GM21717 (cell line): ENCODE results near the gene ABCB8.
A peak's percentile ranks its signal among the peaks of the same experiment; 100 is the strongest.

Source experiments
- ATAC-seq: cut with Tn5 transposase; IDR thresholded peaks from one replicate; pipeline ENCODE4 v1.9.1; 2021; ENCODE audit warnings: mild to moderate bottlenecking, moderate library complexity; ENCODE audit not compliant: unreplicated experiment

The ABCB8 gene

GRCh38 chr7:151028131-151028947 lies at the start of gene ABCB8:
TSS of gene ABCB8 (plus strand) at chr7:151028450. CDS start at chr7:151028516, 66 bp downstream.
- ATAC-seq, result peak; percentile 98

DNA sequence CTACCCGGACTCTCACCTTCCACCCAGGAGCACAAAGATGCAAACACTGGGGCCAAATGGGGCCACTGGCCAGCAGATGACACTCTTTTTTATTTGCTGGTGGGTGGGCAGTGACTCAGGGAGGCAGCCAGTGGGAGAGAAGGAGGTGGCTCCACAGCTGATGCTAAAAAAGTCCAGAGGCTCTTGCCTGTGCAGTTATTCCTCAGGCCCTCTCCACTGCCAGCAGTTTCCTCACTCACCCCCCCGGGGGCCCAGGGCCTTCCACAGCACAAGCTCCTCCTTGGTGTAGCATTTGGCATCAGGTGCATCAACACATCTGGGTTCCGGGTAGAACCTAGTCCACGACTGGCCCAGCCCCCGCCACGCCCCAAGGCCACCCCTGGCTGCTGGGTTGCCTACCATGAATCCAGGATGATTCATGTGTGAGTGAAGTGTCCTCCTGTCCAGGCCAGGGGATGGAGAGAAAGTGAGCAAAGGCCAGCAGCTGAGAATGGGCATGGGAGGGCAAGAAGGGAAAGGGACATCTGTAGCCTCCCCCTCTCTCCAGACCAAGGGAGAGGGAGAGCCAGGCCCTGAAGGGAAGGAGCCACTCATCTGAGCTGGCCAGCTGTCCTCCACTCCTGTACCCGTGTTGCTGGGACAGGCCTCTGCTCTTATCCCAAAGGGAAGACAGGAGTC lies 48.4 kb upstream of the ABCB8 start:
- no peak for ATAC-seq

DNA sequence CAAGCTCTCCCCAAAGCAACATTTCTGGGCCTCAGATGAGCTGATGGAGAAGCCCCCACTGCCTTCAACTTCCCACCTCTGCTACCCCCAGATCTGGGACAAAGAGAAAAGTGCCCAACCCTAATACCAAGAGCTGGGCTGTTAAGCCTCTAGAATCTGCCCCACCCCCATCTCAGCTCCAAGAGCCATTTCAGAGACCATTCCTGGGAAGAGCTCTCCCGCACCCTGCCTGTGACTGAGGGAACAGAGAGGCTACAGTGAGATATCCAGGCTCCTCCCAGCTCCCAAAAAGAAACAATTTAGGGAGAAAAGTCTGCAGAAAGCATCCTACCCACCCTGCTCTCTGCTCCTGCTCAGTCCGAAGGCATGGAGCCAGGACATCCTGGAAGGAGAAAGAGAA lies 47.6 kb upstream of the ABCB8 start:
- ATAC-seq, result no peak

DNA sequence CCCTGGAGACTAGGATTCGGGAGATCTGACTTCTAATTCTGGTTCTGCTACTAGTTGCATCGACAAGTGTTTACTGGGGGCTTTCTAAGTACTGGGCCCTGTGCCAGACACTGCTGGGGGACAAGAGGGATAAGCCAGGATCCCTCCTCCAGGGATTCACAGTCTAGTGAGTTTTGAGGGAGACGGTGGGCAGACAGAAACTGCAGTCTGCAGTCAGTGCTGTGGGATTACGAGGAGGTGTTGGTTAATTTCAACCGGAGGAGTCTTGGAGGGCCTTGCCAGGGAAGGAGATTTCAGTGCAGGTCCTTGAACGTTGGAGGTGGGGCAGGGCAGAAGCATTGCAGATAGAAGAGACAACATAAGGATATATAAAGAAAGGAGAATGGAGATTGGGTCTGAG lies 46.6 kb upstream of the ABCB8 start:
- no peak for ATAC-seq

DNA sequence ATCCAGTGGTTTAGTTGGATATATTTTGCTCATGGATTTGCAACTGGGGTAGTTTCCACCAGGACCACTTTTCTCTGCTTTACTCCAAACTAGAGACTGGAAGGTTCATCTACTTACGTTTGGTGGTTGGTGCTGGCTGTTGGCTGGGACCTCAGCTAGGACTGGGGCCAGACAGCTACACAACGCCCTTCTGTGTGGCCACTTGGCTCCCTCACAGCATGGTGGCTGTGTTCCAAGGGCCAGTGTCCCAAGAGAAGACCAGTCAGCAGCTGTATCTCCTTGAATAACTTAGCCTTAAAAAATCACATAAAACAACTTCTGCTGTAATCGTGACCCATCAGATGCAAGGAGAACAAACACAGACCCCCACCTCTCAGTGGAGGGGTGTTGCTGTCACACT lies 45.9 kb upstream of the ABCB8 start:
- ATAC-seq, result no peak

DNA sequence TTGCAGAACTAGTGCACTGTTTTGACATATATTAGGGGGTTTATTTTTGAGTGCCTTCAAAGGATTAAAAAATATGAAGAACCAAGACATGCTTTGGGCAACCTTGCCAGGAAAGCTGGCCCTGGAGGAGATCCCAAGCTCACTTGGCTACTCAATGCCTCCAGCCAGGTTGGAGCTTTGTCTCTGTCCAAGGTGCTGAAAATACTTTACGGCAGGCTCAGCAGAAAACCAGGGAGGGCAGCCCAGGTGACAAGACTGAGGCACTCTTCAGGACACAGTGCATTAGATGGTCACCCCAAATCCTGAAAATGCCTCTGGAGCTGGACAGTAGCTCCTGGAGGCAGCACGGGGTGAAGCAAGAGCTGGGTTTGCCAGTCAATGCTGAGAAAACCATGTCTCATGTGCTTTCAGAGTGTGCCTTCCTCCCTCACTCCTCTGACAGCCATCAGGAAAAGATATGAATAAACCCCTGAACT lies 44.3 kb upstream of the ABCB8 start:
- ATAC-seq, result no peak

DNA sequence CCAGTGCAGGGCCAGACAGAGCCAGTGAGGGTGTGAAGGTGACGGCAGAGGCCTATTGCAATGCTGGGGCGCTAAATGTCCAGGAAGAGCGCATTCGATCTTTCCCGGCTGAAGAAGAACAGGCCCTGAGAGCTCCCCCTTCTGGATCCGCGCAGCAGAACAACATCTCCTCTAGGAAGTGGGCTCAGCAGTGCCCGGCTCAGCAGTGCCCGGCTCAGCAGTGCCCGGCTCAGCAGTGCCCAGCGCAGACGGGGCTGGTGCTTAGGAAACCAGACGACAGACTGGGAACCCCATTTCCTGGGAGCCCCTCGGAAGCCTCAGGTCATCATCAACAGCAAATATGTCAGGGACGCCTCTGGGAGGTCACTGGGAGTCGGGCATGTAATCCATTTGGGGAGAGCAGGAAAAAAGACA lies 42.1 kb upstream of the ABCB8 start:
- no peak for ATAC-seq

DNA sequence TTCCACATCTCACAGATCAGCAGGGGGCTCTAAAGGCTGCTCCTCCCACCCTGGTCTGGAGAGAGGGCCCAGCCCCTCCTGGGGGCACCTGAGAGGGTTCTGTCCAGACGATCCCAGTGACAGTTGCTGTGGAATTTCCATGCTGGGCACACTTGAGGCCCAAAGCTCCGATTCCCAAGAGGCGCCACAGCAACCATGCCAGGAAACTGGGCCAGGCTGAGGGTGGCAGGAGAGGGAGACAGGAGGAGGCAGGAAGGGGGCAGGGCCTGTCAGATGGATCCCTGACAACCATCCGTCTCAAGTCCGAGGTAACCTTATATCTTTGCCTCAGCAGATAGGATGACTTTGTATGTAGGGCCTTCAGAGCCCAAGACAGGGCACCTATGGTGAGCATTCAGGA lies 41.7 kb upstream of the ABCB8 start:
- ATAC-seq, result no peak

GRCh38 chr7:150988230-150989226 lies 39.7 kb upstream of the ABCB8 start:
- no peak for ATAC-seq

GRCh38 chr7:150989456-150989855 lies 38.8 kb upstream of the ABCB8 start:
- no peak for ATAC-seq

- ATAC-seq, result no peak
Measured at GRCh38 chr7:150990416-150991186, 37.6 kb upstream of the ABCB8 start, which contains the start of gene NOS3. TSS of gene NOS3 (plus strand) at chr7:150991017. CDS start at chr7:150993804, 2,787 bp downstream.

DNA sequence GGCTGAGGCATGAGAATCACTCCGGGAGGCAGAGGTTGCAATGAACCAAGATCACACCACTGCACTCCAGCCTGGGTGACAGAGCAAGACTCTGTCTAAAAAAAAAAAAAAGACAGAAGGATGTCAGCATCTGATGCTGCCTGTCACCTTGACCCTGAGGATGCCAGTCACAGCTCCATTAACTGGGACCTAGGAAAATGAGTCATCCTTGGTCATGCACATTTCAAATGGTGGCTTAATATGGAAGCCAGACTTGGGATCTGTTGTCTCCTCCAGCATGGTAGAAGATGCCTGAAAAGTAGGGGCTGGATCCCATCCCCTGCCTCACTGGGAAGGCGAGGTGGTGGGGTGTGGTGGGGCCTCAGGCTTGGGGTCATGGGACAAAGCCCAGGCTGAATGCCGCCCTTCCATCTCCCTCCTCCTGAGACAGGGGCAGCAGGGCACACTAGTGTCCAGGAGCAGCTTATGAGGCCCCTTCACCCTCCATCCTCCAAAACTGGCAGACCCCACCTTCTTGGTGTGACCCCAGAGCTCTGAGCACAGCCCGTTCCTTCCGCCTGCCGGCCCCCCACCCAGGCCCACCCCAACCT lies 36.1 kb upstream of the ABCB8 start:
- ATAC-seq, result no peak

DNA sequence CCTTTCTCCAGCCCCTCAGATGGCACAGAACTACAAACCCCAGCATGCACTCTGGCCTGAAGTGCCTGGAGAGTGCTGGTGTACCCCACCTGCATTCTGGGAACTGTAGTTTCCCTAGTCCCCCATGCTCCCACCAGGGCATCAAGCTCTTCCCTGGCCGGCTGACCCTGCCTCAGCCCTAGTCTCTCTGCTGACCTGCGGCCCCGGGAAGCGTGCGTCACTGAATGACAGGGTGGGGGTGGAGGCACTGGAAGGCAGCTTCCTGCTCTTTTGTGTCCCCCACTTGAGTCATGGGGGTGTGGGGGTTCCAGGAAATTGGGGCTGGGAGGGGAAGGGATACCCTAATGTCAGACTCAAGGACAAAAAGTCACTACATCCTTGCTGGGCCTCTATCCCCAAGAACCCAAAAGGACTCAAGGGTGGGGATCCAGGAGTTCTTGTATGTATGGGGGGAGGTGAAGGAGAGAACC lies 35.4 kb upstream of the ABCB8 start:
- no peak for ATAC-seq

- no peak for ATAC-seq
Measured at GRCh38 chr7:150993511-150993910, 34.7 kb upstream of the ABCB8 start.

DNA sequence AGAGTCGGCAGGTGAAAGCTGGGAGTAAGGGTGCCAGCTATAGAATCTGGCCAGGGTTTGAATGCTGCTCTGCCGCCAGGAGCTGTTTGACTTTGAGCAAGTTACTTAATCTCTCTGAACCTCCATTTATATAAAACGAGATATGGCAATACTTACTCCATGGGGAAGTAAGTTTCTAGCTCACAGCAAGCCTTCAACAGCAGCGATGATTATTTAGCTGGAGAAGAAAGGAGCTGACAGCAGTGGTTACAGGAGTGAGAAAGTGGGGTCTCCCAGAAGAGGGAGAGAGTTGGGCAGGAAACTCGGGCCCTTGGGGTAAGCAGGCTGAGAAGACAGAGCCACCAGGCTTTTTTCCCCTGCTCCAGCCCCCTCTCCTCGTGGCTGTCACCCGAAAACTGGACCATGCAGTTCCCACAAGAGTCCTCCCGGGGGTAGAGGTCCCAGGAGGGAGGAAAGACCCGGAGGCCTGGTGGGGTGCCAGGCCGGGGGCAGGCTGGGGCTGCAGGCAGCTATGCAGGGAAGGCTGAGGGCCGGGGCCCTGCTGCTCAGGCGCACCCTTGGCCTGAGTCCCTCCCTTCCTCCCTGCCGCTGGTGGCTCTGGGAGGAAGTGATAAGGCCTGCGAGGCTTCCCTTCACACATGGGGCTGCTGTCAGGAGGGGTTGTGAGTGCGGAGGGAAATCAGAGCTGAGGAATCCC lies 34.0 kb upstream of the ABCB8 start:
- ATAC-seq, result no peak

- no peak for ATAC-seq
Measured at GRCh38 chr7:150994838-150995510, 33.3 kb upstream of the ABCB8 start.

GRCh38 chr7:150996376-150997074 lies 31.7 kb upstream of the ABCB8 start:
- no peak for ATAC-seq

GRCh38 chr7:150997075-150997511 lies 31.2 kb upstream of the ABCB8 start:
- no peak for ATAC-seq
